Measurements from ENCODE around the gene OR51M1.
"Not testable (repeated sequence)": the region's sequence is repeated elsewhere in the genome, so short reads cannot be mapped to it uniquely, and the experiment has no call there.

DNA sequence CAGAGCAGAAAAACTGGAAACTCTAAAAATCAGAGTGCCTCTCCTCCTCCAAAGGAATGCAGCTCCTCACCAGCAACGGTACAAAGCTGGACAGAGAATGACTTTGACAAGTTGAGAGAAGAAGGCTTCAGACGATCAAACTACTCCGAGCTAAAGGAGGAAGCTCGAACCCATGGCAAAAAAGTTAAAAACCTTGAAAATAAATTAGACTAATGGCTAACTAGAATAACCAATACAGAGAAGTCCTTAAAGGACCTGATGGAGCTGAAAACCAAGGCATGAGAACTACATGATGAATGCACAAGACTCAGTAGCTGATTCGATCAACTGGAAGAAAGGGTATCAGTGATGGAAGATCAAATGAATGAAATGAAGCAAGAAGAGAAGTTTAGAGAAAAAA is 27.6 kb upstream of the OR51M1 start:
- TF ChIP-seq, protein P1, sequence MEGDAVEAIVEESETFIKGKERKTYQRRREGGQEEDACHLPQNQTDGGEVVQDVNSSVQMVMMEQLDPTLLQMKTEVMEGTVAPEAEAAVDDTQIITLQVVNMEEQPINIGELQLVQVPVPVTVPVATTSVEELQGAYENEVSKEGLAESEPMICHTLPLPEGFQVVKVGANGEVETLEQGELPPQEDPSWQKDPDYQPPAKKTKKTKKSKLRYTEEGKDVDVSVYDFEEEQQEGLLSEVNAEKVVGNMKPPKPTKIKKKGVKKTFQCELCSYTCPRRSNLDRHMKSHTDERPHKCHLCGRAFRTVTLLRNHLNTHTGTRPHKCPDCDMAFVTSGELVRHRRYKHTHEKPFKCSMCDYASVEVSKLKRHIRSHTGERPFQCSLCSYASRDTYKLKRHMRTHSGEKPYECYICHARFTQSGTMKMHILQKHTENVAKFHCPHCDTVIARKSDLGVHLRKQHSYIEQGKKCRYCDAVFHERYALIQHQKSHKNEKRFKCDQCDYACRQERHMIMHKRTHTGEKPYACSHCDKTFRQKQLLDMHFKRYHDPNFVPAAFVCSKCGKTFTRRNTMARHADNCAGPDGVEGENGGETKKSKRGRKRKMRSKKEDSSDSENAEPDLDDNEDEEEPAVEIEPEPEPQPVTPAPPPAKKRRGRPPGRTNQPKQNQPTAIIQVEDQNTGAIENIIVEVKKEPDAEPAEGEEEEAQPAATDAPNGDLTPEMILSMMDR (IDR thresholded peaks at IDR 0.05): not testable (repeated sequence)
- TF ChIP-seq, protein P2, sequence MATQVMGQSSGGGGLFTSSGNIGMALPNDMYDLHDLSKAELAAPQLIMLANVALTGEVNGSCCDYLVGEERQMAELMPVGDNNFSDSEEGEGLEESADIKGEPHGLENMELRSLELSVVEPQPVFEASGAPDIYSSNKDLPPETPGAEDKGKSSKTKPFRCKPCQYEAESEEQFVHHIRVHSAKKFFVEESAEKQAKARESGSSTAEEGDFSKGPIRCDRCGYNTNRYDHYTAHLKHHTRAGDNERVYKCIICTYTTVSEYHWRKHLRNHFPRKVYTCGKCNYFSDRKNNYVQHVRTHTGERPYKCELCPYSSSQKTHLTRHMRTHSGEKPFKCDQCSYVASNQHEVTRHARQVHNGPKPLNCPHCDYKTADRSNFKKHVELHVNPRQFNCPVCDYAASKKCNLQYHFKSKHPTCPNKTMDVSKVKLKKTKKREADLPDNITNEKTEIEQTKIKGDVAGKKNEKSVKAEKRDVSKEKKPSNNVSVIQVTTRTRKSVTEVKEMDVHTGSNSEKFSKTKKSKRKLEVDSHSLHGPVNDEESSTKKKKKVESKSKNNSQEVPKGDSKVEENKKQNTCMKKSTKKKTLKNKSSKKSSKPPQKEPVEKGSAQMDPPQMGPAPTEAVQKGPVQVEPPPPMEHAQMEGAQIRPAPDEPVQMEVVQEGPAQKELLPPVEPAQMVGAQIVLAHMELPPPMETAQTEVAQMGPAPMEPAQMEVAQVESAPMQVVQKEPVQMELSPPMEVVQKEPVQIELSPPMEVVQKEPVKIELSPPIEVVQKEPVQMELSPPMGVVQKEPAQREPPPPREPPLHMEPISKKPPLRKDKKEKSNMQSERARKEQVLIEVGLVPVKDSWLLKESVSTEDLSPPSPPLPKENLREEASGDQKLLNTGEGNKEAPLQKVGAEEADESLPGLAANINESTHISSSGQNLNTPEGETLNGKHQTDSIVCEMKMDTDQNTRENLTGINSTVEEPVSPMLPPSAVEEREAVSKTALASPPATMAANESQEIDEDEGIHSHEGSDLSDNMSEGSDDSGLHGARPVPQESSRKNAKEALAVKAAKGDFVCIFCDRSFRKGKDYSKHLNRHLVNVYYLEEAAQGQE (IDR thresholded peaks at IDR 0.05; ENCODE audit: insufficient read depth in 1 of 2, low read depth in 2 of 2, low read length in 1 of 2): not testable (repeated sequence)
- not testable (repeated sequence) for TF ChIP-seq POLR2AphosphoS5, TCF7L2 (IDR thresholded peaks at IDR 0.05; ENCODE audit: low read depth, low read length)

Data from Panc1 (cell line).